Heart right ventricle (tissue), 16 donors: ENCODE measurements around the gene IFITM10. TPM values are rescaled to one million over a fixed set of nuclear protein-coding genes. Genes with fewer than 3 reads are reported as not detected.

ENCODE experiments used
- ATAC-seq, 8 donors: fragments of 200-7000 bp; cut with Tn5 transposase; one replicate each; pipeline ENCODE4 v1.9.1; 2020; ENCODE audit warnings: mild to moderate bottlenecking in 8 of 8, moderate library complexity in 8 of 8, moderate number of reproducible peaks in 1 of 8
- DNase-seq, 2 donors: peaks; one replicate each; pipeline ENCODE4 v3.0.0-alpha.2; 2020
- H3K27ac ChIP-seq, 10 donors: fragments of 200-600 bp; sonication (generic) in 2 of 10; one replicate each; pipeline versions ENCODE4 v1.5.0 to v1.8.0; 2020 to 2022; ENCODE audit warnings: mild to moderate bottlenecking in 3 of 10
- H3K27me3 ChIP-seq, 7 donors: fragments of 200-600 bp; one replicate each; pipeline ENCODE4 v1.8.0; 2021 to 2022; ENCODE audit warnings: mild to moderate bottlenecking in 2 of 7
- H3K36me3 ChIP-seq, 9 donors: fragments of 200-600 bp; sonication (generic) in 1 of 9; one replicate each; pipeline versions ENCODE4 v1.5.0 to v1.8.0; 2020 to 2022; ENCODE audit warnings: mild to moderate bottlenecking in 2 of 9
- H3K4me1 ChIP-seq, 9 donors: fragments of 200-600 bp; sonication (generic) in 1 of 9; one replicate each; pipeline versions ENCODE4 v1.5.0 to v1.8.0; 2020 to 2022; ENCODE audit warnings: mild to moderate bottlenecking in 4 of 9
- H3K4me3 ChIP-seq, 10 donors: fragments of 200-600 bp; sonication (generic) in 2 of 10; one replicate each; pipeline versions ENCODE4 v1.5.0 to v1.8.0; 2020 to 2022; ENCODE audit warnings: mild to moderate bottlenecking in 7 of 10, moderate library complexity in 2 of 10
- H3K9me3 ChIP-seq, 11 donors: fragments of 200-600 bp in 10 of 11; sonication (generic) in 2 of 11; one replicate each; pipeline versions ENCODE4 v1.5.0 to v1.8.0; 2013 to 2022; ENCODE audit warnings: mild to moderate bottlenecking in 2 of 11, control low read depth in 1 of 11, moderate library complexity in 1 of 11
- WGBS, 2 donors: extraction: QIAGEN DNeasy Blood & Tissue Kit; methylation state at CpG; one replicate each; pipeline ENCODE4 v1.1.7; 2013; ENCODE audit warnings: inconsistent platforms in 1 of 2; 5-methylcytosine and 5-hydroxymethylcytosine counted together
- intact Hi-C, 10 donors: fragments of 100-400 bp; cut with DNase I; formaldehyde crosslinking; loops; one replicate each; pipeline versions ENCODE4 v1.11.1 to v1.14.2; 2022
- polyA plus RNA-seq, 2 donors: library from polyadenylated mRNA; stranded (reverse); fragments of 200-250 nt; gene quantifications; one replicate each; pipeline ENCODE4 v1.2.3, GENCODE V29; 2013
- total RNA-seq, 10 donors: library from RNA; stranded (reverse); fragmentation: NEBNext Ultra II Directional in 3 of 10; extraction: Animal tissue kit (Norgen Biotek cat#: 25700) in 3 of 10; gene quantifications; one replicate each; pipeline versions ENCODE4 v1.2.1 to v1.2.4, GENCODE V29; 2021 to 2023
- TF ChIP-seq, protein P1 (sequence below), 9 donors: fragments of 200-600 bp; sonication (generic) in 2 of 9; IDR thresholded peaks; one replicate each; pipeline versions ENCODE4 v1.5.0 to v1.8.0; 2021 to 2022; ENCODE audit warnings: antibody characterized with exemption in 9 of 9, mild to moderate bottlenecking in 5 of 9, moderate library complexity in 1 of 9
- donor health status: Arrhythmogenic right ventricular cardiomyopathy.
- donor health status: ischemic (EF 13 %, LVEDD 7.1; RV severe dilation, severe dysfunction).
- donor health status: healthy with polysubstance abuse.
- donor health status: DM: no; HTN: yes; CAD: no.
- donor health status: DM: no; HTN: no; CAD: no.
- donor health status: ischemic (EF 25% LVEDD 6.9; RV normal size, moderate dysfunction).
- donor health status: ischemic (EF 25% LVEDD 5.7; RV mildly dilated, moderate dysfunction).
- donor health status: healthy.
- donor health status: DM: yes; HTN: yes; CAD: no.
- donor health status: Ischemic cardiomyopathy.
- donor health status: ischemic (EF 35%, LVEDD 5.7; RV mildly dilated, moderate dysfunction).
- donor health status: nonischemic (EF 11% LVEDD 7.7; RV severe dilation, severe dysfunction).
- donor health status: DM: yes; HTN: yes; CAD: no.
- donor health status: PGD.
- donor health status: ischemic (EF 29% LVEDD 5.4; RV normal size, mild dysfunction).
- donor health status: nonischemic (EF 23%, LVEDD 6.1; RV moderate dilation, normal function).

Gene IFITM10
- total and polyA plus RNA-seq, 12 donors, result 0.07 to 2.4 (median 0.42) TPM

DNA sequence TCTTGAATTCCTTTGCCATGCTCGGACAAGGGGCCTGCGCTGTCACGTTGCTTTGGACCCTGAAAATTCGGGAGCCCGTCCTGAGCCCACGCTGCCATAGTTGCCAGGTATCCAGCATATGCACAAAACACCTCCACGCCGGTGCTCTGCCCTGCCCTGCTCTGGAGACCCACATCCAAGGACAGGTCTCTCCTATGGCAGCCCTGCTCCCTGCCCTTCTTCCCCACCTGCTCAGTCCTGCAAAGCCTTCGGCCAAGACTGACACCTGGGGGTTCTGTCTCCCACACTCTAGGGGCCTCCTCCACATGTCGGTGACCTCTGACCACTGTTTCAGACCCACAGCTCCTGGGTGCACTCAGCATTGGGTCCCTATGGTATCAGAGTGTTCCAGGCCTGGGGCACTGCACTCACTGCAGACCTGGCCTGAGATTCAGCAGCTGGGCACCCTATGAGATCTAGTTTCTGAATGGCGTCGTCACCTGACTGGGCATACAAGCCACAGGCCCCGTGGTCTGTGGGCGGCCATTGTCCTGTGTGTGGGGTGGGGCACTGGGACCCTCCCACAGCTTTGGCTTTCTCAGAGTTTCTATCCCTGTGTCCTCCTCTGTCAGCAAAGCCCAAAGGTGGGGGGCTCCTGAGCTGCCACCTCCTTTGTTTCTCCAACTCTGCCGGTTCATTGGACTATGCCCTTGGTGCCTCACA is 55.4 kb downstream of the IFITM10 start:
- H3K27me3 ChIP-seq, result peaks cover 0 to 16% (median 0%) of the 10 kb centered on the region in 7 donors
- H3K36me3 ChIP-seq, result no peaks in the 10 kb centered on the region
- TF ChIP-seq, protein P1, sequence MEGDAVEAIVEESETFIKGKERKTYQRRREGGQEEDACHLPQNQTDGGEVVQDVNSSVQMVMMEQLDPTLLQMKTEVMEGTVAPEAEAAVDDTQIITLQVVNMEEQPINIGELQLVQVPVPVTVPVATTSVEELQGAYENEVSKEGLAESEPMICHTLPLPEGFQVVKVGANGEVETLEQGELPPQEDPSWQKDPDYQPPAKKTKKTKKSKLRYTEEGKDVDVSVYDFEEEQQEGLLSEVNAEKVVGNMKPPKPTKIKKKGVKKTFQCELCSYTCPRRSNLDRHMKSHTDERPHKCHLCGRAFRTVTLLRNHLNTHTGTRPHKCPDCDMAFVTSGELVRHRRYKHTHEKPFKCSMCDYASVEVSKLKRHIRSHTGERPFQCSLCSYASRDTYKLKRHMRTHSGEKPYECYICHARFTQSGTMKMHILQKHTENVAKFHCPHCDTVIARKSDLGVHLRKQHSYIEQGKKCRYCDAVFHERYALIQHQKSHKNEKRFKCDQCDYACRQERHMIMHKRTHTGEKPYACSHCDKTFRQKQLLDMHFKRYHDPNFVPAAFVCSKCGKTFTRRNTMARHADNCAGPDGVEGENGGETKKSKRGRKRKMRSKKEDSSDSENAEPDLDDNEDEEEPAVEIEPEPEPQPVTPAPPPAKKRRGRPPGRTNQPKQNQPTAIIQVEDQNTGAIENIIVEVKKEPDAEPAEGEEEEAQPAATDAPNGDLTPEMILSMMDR (IDR thresholded peaks at IDR 0.05), result no peak
- peaks cover 5 to 15% (median 9%) of the 10 kb centered on the region in 9 donors for H3K4me1 ChIP-seq
- H3K27ac ChIP-seq, result no peak overlapping the region
- intact Hi-C loops, result loop anchor here (1.0 to 5.0 kb wide), 8 partner anchors 38 to 462 kb away; no protein-coding TSS in a partner anchor
- H3K9me3 ChIP-seq, result no peaks in the 10 kb centered on the region
- 93 to 96% methylated on average over 15 of the region's 15 CpGs for WGBS, 2 donors
- ATAC-seq (no peak), DNase-seq (no peak)
- H3K4me3 ChIP-seq, result no peak overlapping the region

DNA sequence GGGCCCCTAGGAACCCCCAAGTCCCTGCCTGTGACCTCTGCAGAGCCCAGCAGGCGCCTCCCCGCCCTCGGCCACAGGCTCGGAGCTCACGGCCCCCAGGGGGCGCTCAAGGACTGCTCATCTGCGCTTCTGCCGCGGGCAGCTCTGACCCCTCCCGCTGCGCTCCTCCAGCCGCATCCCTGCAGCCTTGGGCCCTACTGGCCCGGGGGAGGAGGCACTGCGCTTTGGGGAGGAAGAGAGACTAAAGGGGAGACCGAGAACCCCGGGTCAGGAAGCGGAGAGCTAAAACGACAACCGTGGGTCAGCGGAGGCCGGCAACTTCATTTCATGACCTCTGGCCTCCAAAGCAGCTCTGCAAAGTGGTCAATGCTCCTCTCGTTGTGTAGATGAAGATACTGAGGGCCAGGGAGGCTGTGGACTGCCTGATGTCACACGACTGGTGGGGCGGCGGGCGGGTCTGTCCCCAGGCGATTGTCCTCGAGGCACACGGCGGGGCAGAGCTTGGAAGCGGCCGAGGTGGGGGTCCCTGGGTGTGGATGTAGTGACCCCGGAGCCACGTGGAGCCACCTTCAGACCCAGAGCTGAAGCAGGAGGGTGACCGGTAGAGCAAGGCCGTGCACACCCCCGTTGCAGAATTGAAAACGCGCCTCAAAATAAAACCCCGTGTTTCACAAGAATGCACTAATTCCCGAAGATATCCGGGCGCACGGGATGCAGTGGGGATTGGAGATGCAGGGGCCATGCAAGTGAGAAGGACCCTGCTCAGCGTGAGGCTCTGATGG is 56.1 kb downstream of the IFITM10 start:
- peak; percentile 89 to 94 for DNase-seq
- TF ChIP-seq, protein P1 (IDR thresholded peaks at IDR 0.05), result peak; percentile 93 to 99 (median 95)
- Histone ChIP-seq H3K9me3 (no peaks in the 10 kb centered on the region), H3K36me3 (no peaks in the 10 kb centered on the region), H3K27me3 (peaks cover 0 to 22% (median 0%) of the 10 kb centered on the region in 7 donors), H3K4me3 (peak overlapping the region in 9 of 10 donors; percentile 26 to 64 (median 48)), H3K4me1 (peaks cover 5 to 15% (median 9%) of the 10 kb centered on the region in 9 donors), H3K27ac (peak overlapping the region; percentile 3 to 80 (median 71))
- intact Hi-C loops, result loop anchor here (1.0 to 5.0 kb wide), 7 partner anchors 37 to 463 kb away; no protein-coding TSS in a partner anchor
- 44 to 45% methylated on average over 45 of the region's 45 CpGs for WGBS, 2 donors
- ATAC-seq, result peak; percentile 95 to 99 (median 97)

DNA sequence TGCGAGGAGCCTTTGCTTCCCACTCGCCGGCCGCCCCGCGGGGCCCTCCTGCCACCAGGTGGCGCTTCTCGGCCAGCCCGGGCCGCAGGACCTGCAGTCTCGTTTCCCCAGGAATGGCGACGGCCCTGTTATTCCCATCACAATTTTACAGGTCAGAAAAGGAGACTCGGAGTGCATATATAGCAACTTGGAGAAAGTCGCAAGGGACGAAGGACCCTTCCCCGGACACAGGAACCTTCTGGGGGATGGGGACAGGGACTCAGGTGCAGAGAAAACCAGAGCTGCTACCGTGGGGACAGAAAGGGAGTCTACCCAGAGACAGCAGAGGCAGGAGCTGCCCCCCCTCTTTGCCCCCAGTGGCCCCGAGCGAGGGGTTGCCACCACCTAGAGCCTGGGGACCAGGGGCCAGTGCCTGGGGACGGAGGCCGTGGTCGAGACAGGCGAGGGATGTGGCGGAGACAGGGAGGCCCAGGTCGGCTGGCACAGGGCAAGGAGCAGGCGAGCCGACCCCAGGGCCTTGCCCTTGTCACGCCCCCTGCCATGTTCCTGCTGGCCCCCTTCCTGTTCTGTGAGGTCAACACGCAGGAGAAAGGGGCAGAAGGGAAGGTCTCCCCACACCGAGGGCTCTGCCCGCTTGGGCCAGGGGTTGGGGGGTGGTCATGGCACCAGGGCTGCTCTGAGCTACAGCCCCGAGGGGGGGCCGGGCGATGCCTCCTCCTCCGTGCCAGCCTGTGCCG is 56.9 kb downstream of the IFITM10 start:
- peak overlapping the region; percentile 3 to 80 (median 71) for H3K27ac ChIP-seq
- peak; percentile 69 to 94 (median 86) for ATAC-seq
- H3K9me3 ChIP-seq, result no peaks in the 10 kb centered on the region
- H3K27me3 ChIP-seq, result peaks cover 0 to 24% (median 0%) of the 10 kb centered on the region in 7 donors
- TF ChIP-seq, protein P1 (IDR thresholded peaks at IDR 0.05), result peak; percentile 88 to 96 (median 94)
- peak; percentile 77 to 86 for DNase-seq
- H3K36me3 ChIP-seq, result no peaks in the 10 kb centered on the region
- H3K4me1 ChIP-seq, result peaks cover 5 to 15% (median 9%) of the 10 kb centered on the region in 9 donors
- whole genome bisulfite sequencing, 2 donors, result 17 to 18% methylated on average over 37 of the region's 37 CpGs
- peak overlapping the region in 9 of 10 donors; percentile 26 to 64 (median 48) for H3K4me3 ChIP-seq
- intact Hi-C loops, result loop anchor here (1.0 to 5.0 kb wide), 9 partner anchors 36 to 464 kb away; no protein-coding TSS in a partner anchor
